Measurements from ENCODE around the gene PHIP.
"Not testable (repeated sequence)": the region's sequence is repeated elsewhere in the genome, so short reads cannot be mapped to it uniquely, and the experiment has no call there.

Gene PHIP

GRCh38 chr6:78909391-78909790 lies 168.7 kb downstream of the PHIP start:
- TF ChIP-seq, protein P1, sequence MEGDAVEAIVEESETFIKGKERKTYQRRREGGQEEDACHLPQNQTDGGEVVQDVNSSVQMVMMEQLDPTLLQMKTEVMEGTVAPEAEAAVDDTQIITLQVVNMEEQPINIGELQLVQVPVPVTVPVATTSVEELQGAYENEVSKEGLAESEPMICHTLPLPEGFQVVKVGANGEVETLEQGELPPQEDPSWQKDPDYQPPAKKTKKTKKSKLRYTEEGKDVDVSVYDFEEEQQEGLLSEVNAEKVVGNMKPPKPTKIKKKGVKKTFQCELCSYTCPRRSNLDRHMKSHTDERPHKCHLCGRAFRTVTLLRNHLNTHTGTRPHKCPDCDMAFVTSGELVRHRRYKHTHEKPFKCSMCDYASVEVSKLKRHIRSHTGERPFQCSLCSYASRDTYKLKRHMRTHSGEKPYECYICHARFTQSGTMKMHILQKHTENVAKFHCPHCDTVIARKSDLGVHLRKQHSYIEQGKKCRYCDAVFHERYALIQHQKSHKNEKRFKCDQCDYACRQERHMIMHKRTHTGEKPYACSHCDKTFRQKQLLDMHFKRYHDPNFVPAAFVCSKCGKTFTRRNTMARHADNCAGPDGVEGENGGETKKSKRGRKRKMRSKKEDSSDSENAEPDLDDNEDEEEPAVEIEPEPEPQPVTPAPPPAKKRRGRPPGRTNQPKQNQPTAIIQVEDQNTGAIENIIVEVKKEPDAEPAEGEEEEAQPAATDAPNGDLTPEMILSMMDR (IDR thresholded peaks at IDR 0.05; ENCODE audit: low read depth, low read length): no peak
- no peak for TF ChIP-seq EZH2phosphoT487 (IDR thresholded peaks at IDR 0.05; ENCODE audit: low read depth)
- Histone ChIP-seq H3K4me1 (ENCODE audit: low read length) (peaks cover 11% of the 10 kb centered on the region), H3K27me3 (ENCODE audit: low read depth, low read length) (no peaks in the 10 kb centered on the region), H2AFZ (ENCODE audit: low read depth, low read length) (no peak overlapping the region), H3K79me2 (ENCODE audit: low read length) (no peaks in the 10 kb centered on the region), H3K4me3 (ENCODE audit: low read length) (no peak overlapping the region), H3K4me2 (ENCODE audit: low read length) (peak overlapping the region; percentile 1; the same call in 1 of the 2 replicates), H4K20me1 (ENCODE audit: insufficient read depth, low read length) (no peaks in the 10 kb centered on the region), H3K9ac (ENCODE audit: low read length) (no peak overlapping the region), H3K9me3 (ENCODE audit: insufficient read depth, low read length) (no peaks in the 10 kb centered on the region), H3K27ac (ENCODE audit: low read length) (peak overlapping the region; percentile 9; the same call in 1 of the 2 replicates), H3K36me3 (replicated peaks; ENCODE audit: low read depth, low read length) (peaks cover 13% of the 10 kb centered on the region)

DNA sequence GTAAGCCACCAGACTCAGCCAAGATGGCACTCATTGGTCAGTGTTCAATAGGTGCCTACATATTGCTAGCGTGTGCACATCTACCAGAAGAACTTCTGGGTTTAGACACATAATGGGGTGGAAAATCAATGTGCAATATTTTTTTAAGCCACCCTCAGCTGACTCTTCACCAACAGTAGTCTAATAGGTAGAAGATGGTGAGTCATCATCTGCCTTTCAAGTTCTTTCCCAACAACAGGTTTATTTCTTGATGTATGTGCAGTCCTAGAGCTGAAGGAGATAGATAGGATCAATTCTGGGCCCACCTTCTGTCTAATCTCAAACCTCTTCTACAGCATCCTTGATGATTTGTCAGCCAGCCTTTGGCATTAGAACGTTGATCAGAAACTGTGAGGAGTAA lies 169.4 kb downstream of the PHIP start:
- Histone ChIP-seq H3K79me2 (ENCODE audit: low read length) (no peaks in the 10 kb centered on the region), H3K9ac (ENCODE audit: low read length) (no peak overlapping the region), H3K4me1 (ENCODE audit: low read length) (peaks cover 11% of the 10 kb centered on the region), H3K27me3 (ENCODE audit: low read depth, low read length) (no peaks in the 10 kb centered on the region), H3K9me3 (ENCODE audit: insufficient read depth, low read length) (no peaks in the 10 kb centered on the region), H3K4me2 (ENCODE audit: low read length) (no peak overlapping the region), H4K20me1 (ENCODE audit: insufficient read depth, low read length) (no peaks in the 10 kb centered on the region), H3K36me3 (replicated peaks; ENCODE audit: low read depth, low read length) (peaks cover 13% of the 10 kb centered on the region), H3K27ac (ENCODE audit: low read length) (no peak overlapping the region), H3K4me3 (ENCODE audit: low read length) (no peak overlapping the region), H2AFZ (ENCODE audit: low read depth, low read length) (no peak overlapping the region)
- no peak for TF ChIP-seq EZH2phosphoT487 (IDR thresholded peaks at IDR 0.05; ENCODE audit: low read depth)
- TF ChIP-seq, protein P1 (IDR thresholded peaks at IDR 0.05; ENCODE audit: low read depth, low read length): no peak

DNA sequence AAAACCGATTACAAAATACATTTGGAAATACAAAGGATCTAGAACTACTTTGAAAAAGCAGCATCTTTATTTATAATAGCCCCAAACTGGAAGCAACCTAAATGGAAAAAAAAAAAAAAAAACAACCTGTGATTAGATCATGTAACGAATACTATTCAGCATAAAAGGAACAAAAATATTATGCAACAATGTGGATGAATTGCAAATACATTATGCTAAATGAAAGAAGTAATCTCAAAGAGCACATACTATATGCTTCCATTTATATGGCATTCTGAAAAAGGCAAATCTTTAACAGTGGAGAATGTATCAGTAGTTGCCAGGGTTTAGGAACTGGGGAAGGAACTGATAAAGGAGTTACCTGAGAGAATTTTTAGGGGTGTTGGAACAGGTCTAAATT lies 181.8 kb downstream of the PHIP start:
- Histone ChIP-seq H3K79me2 (ENCODE audit: low read length) (no peaks in the 10 kb centered on the region), H3K4me1 (ENCODE audit: low read length) (no peaks in the 10 kb centered on the region), H3K4me2 (ENCODE audit: low read length) (no peak overlapping the region), H4K20me1 (ENCODE audit: insufficient read depth, low read length) (no peaks in the 10 kb centered on the region), H3K27ac (ENCODE audit: low read length) (no peak overlapping the region), H3K4me3 (ENCODE audit: low read length) (no peak overlapping the region), H3K9me3 (ENCODE audit: insufficient read depth, low read length) (no peaks in the 10 kb centered on the region), H3K9ac (ENCODE audit: low read length) (no peak overlapping the region), H3K36me3 (replicated peaks; ENCODE audit: low read depth, low read length) (peaks cover 4% of the 10 kb centered on the region), H2AFZ (ENCODE audit: low read depth, low read length) (no peak overlapping the region), H3K27me3 (ENCODE audit: low read depth, low read length) (no peaks in the 10 kb centered on the region)
- no peak for TF ChIP-seq EZH2phosphoT487 (IDR thresholded peaks at IDR 0.05; ENCODE audit: low read depth)
- TF ChIP-seq, protein P1 (IDR thresholded peaks at IDR 0.05; ENCODE audit: low read depth, low read length): no peak

DNA sequence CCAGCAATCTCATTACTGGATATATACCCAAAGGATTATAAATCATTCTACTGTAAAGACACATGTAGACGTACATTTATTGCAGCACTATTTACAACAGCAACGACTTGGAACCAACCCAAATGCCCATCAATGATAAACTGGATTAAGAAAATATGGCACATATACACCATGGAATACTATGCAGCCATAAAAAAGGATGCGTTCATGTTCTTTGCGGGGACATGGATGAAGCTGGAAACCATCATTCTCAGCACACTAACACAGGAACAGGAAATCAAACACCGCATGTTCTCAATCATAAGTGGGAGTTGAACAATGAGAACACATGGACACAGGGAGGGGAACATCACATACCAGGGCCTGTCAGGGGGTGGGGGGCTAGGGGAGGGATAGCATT lies 188.2 kb downstream of the PHIP start:
- H3K9ac ChIP-seq (ENCODE audit: low read length); H3K27me3 ChIP-seq (ENCODE audit: low read depth, low read length); H4K20me1 ChIP-seq (ENCODE audit: insufficient read depth, low read length); H3K4me3 ChIP-seq (ENCODE audit: low read length); H3K27ac ChIP-seq (ENCODE audit: low read length); H2AFZ ChIP-seq (ENCODE audit: low read depth, low read length); H3K4me2 ChIP-seq (ENCODE audit: low read length); H3K9me3 ChIP-seq (ENCODE audit: insufficient read depth, low read length); H3K79me2 ChIP-seq (ENCODE audit: low read length); H3K4me1 ChIP-seq (ENCODE audit: low read length): not testable (repeated sequence)
- H3K36me3 ChIP-seq (replicated peaks; ENCODE audit: low read depth, low read length): peaks cover 12% of the 10 kb centered on the region

Data from OCI-LY3 (cell line).